IPS-18c (cell line): ENCODE data around the gene SLC25A6.
A peak's percentile ranks its signal among the peaks of the same experiment; 100 is the strongest.

Experiments used
- H3K4me3 ChIP-seq: 2 replicates; pipeline ENCODE4 v1.7.0; 2013; ENCODE audit warnings: low read depth, mild to moderate bottlenecking, low read length, moderate library complexity; ENCODE audit not compliant: insufficient read depth
- H3K9me3 ChIP-seq: one replicate; pipeline ENCODE4 v1.6.1; 2013; ENCODE audit warnings: mild to moderate bottlenecking, low read length, moderate library complexity; ENCODE audit not compliant: control insufficient read depth, insufficient read depth

SLC25A6 gene

GRCh38 chrX:1395646-1396216 is 3.8 kb upstream of the SLC25A6 start:
- Histone ChIP-seq H3K4me3 (peak overlapping the region; percentile 41; the same call in 1 of the 2 replicates), H3K9me3 (no peaks in the 10 kb centered on the region)

GRCh38 chrX:1394731-1395501 is 3.0 kb upstream of the SLC25A6 start:
- no peaks in the 10 kb centered on the region for H3K9me3 ChIP-seq
- peak overlapping the region; percentile 41 for H3K4me3 ChIP-seq

GRCh38 chrX:1393871-1394615 is 2.1 kb upstream of the SLC25A6 start:
- no peaks in the 10 kb centered on the region for H3K9me3 ChIP-seq
- peak overlapping the region; percentile 100; the same call in 1 of the 2 replicates for H3K4me3 ChIP-seq

GRCh38 chrX:1392376-1393068 is 609 bp upstream of the SLC25A6 start:
- Histone ChIP-seq H3K4me3 (peak overlapping the region; percentile 100), H3K9me3 (no peaks in the 10 kb centered on the region)

- Histone ChIP-seq H3K4me3 (peak overlapping the region; percentile 100), H3K9me3 (no peaks in the 10 kb centered on the region)
Observed at GRCh38 chrX:1391370-1391706, 575 bp downstream of the SLC25A6 start.

GRCh38 chrX:1390621-1391369 is 1.1 kb downstream of the SLC25A6 start:
- peak overlapping the region; percentile 100 for H3K4me3 ChIP-seq
- H3K9me3 ChIP-seq: no peaks in the 10 kb centered on the region

GRCh38 chrX:1389993-1390285 is 2.0 kb downstream of the SLC25A6 start:
- H3K4me3 ChIP-seq: no peak overlapping the region
- H3K9me3 ChIP-seq: no peaks in the 10 kb centered on the region

- H3K4me3 ChIP-seq: no peak overlapping the region
- H3K9me3 ChIP-seq: no peaks in the 10 kb centered on the region
Observed at GRCh38 chrX:1389181-1389992, 2.5 kb downstream of the SLC25A6 start.

GRCh38 chrX:1388651-1389050 is 3.3 kb downstream of the SLC25A6 start:
- no peaks in the 10 kb centered on the region for H3K9me3 ChIP-seq
- H3K4me3 ChIP-seq: no peak overlapping the region

GRCh38 chrX:1387141-1387776 is 4.7 kb downstream of the SLC25A6 start:
- Histone ChIP-seq H3K4me3 (no peak overlapping the region), H3K9me3 (no peaks in the 10 kb centered on the region)

GRCh38 chrX:1386338-1387127 is 5.4 kb downstream of the SLC25A6 start:
- H3K9me3 ChIP-seq: no peaks in the 10 kb centered on the region

GRCh38 chrX:1385253-1386223 is 6.4 kb downstream of the SLC25A6 start:
- H3K9me3 ChIP-seq: no peaks in the 10 kb centered on the region
- no peak overlapping the region for H3K4me3 ChIP-seq

More at GRCh38 chrX:1386338-1387127, 5.4 kb downstream of the SLC25A6 start:
- H3K4me3 ChIP-seq: no peak overlapping the region

- H3K9me3 ChIP-seq: no peaks in the 10 kb centered on the region
- H3K4me3 ChIP-seq: no peak overlapping the region
Observed at GRCh38 chrX:1384658-1385252, 7.2 kb downstream of the SLC25A6 start.

- no peak overlapping the region for H3K4me3 ChIP-seq
Observed at GRCh38 chrX:1380672-1381233, 11.2 kb downstream of the SLC25A6 start.

More at GRCh38 chrX:1380672-1381233, 11.2 kb downstream of the SLC25A6 start:
- no peaks in the 10 kb centered on the region for H3K9me3 ChIP-seq
